HepG2 (cell line): Measurements from ENCODE around the gene CTU2. TPM values are rescaled to one million over a fixed set of nuclear protein-coding genes. Genes with fewer than 3 reads are reported as not detected.

ENCODE experiments used
- AGO1 ChIP-seq: fragments of 200-400 bp; formaldehyde crosslinking; IDR thresholded peaks from 2 replicates; pipeline ENCODE4 v1.6.1; 2017; ENCODE audit warnings: mild to moderate bottlenecking, low read depth, low read length, moderate library complexity; ENCODE audit not compliant: poor library complexity, severe bottlenecking
- CCDC6 ChIP-seq: sonication (generic); formaldehyde crosslinking; IDR thresholded peaks from 2 replicates; pipeline ENCODE4 v1.8.1; 2022; ENCODE audit warnings: mild to moderate bottlenecking, missing genetic modification reagents, moderate library complexity
- LCORL ChIP-seq, 2 experiments: fragments of 450-650 bp in 1 of 2; sonication (generic) in 1 of 2; formaldehyde crosslinking in 1 of 2; IDR thresholded peaks; 2 replicates each; pipeline versions ENCODE4 v1.5.0 to v1.6.1; 2017 to 2020; ENCODE audit warnings: antibody characterized with exemption in 1 of 2, missing genetic modification reagents in 1 of 2
- NR2C2 ChIP-seq: sonication (generic); formaldehyde crosslinking; IDR thresholded peaks from 2 replicates; pipeline ENCODE4 v1.4.0; 2020; ENCODE audit warnings: missing genetic modification reagents, mild to moderate bottlenecking, moderate library complexity, borderline replicate concordance
- SAP130 ChIP-seq: IDR thresholded peaks from 2 replicates; pipeline ENCODE4 v1.6.1; 2016; ENCODE audit warnings: low read depth
- SP4 ChIP-seq: sonication (generic); formaldehyde crosslinking; IDR thresholded peaks from 2 replicates; pipeline ENCODE4 v1.8.1; 2023; ENCODE audit warnings: mild to moderate bottlenecking, missing genetic modification reagents
- ZNF451 ChIP-seq: sonication (generic); formaldehyde crosslinking; IDR thresholded peaks from 2 replicates; pipeline ENCODE4 v1.5.0; 2020; ENCODE audit warnings: mild to moderate bottlenecking, missing genetic modification reagents
- ZNF619 ChIP-seq: sonication (generic); formaldehyde crosslinking; IDR thresholded peaks from 2 replicates; pipeline ENCODE4 v1.4.0; 2020; ENCODE audit warnings: mild to moderate bottlenecking, missing genetic modification reagents
- polyA plus RNA-seq, 8 experiments: library from polyadenylated mRNA; depleted of rRNA in 3 of 8; stranded (reverse) in 7 of 8; unstranded in 1 of 8; fragments of >200 nt; fragmentation: Illumina TruSeq in 4 of 8; extraction: Trizol in 4 of 8; gene quantifications; 2 replicates each; pipeline versions ENCODE4 v1.2.1 to v1.2.3, GENCODE V29; 2011 to 2016; ENCODE audit warnings: low read depth in 4 of 8, missing spikeins in 1 of 8, mixed read lengths in 1 of 8; ENCODE audit not compliant: insufficient read depth in 1 of 8
- total RNA-seq, 5 experiments: library from RNA; depleted of rRNA; stranded (reverse); fragments of >200 nt; fragmentation: Illumina TruSeq; extraction: Trizol; gene quantifications; 2 replicates each; pipeline ENCODE4 v1.2.3, GENCODE V29; 2016; ENCODE audit warnings: low read depth in 1 of 5
- TF ChIP-seq, protein P1 (sequence below): sonication (generic); formaldehyde crosslinking; IDR thresholded peaks from 2 replicates; pipeline ENCODE4 v1.4.0; 2020; ENCODE audit warnings: mild to moderate bottlenecking, missing genetic modification reagents
- TF ChIP-seq, protein P2 (sequence below): sonication (generic); formaldehyde crosslinking; IDR thresholded peaks from 2 replicates; pipeline ENCODE4 v1.4.0; 2020; ENCODE audit warnings: missing genetic modification reagents
- TF ChIP-seq, protein P3 (sequence below), 2 experiments: sonication (generic) in 1 of 2; formaldehyde crosslinking in 1 of 2; IDR thresholded peaks; 2 replicates each; pipeline versions ENCODE4 v1.4.0 to v1.6.1; 2018 to 2020; ENCODE audit warnings: missing genetic modification reagents in 2 of 2, borderline replicate concordance in 1 of 2, low read depth in 1 of 2, mild to moderate bottlenecking in 1 of 2, missing biosample characterization in 1 of 2
- TF ChIP-seq, protein P4 (sequence below): IDR thresholded peaks from 2 replicates; pipeline ENCODE4 v1.6.1; 2016; ENCODE audit warnings: mild to moderate bottlenecking
- TF ChIP-seq, protein P5 (sequence below): sonication (generic); formaldehyde crosslinking; IDR thresholded peaks from 2 replicates; pipeline ENCODE4 v1.8.1; 2023; ENCODE audit warnings: missing genetic modification reagents, inconsistent platforms, borderline replicate concordance

CTU2 gene
- total and polyA plus RNA-seq, 2 of the 13 experiments (the other 11 are each of a cell fraction or from before 2014, with no cell fraction given): 13.3 to 21.9 TPM

DNA sequence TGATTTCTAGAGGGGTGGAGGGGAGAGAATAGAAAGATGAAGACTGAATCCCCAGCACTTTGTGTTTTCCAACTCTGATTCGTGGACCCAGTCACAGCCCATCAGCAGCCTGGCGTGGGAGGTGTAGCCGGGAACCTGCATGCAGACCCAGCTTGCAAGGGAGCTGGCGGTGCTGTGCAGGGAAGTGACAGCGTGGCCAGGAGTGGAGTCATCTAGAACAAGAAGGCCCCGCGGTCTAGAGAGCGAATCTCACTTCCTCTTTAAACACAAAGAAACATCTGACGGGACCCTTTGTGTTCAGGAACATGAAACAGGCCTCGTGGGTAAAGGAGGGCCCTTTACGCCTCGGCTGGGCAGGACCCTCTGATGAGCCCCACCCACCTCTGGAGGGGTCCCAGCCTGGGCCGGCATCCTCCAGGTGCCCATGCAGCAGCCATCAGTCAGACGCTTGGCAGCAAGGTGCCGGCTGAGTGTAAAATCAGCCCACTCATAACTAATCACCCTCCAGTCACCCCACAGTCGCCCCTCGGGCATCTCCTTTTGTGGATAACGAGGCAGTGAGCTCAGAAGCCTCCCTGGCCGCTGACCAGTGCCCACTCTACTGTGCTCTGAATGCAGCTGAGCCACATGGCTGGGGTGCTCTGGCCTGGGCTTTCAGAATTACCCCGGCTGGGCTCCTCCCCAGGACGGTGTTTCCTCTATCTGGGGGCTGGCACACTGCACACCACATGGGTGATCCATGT lies 24.4 kb upstream of the CTU2 start (continued):
- TF ChIP-seq, protein P1, sequence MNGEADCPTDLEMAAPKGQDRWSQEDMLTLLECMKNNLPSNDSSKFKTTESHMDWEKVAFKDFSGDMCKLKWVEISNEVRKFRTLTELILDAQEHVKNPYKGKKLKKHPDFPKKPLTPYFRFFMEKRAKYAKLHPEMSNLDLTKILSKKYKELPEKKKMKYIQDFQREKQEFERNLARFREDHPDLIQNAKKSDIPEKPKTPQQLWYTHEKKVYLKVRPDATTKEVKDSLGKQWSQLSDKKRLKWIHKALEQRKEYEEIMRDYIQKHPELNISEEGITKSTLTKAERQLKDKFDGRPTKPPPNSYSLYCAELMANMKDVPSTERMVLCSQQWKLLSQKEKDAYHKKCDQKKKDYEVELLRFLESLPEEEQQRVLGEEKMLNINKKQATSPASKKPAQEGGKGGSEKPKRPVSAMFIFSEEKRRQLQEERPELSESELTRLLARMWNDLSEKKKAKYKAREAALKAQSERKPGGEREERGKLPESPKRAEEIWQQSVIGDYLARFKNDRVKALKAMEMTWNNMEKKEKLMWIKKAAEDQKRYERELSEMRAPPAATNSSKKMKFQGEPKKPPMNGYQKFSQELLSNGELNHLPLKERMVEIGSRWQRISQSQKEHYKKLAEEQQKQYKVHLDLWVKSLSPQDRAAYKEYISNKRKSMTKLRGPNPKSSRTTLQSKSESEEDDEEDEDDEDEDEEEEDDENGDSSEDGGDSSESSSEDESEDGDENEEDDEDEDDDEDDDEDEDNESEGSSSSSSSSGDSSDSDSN: 0 out of 2 replicates have a peak, but pooled peaks have one; percentile 7
- TF ChIP-seq SP4 (peak; percentile 44; the same call in 1 of the 2 replicates), CCDC6 (CRISPR knock-in tag) (peak; percentile 71; the same call in 1 of the 2 replicates), NR2C2 (CRISPR knock-in tag) (no peak), ZNF619 (CRISPR knock-in tag) (no peak), ZNF451 (CRISPR knock-in tag) (0 out of 2 replicates have a peak, but pooled peaks have one; percentile 4), LCORL (IDR thresholded peaks at IDR 0.05) (no peak), LCORL (CRISPR knock-in tag; IDR thresholded peaks at IDR 0.05) (peak; percentile 45; the same call in 1 of the 2 replicates), AGO1 (peak; percentile 78), SAP130 (peak; percentile 7; the same call in 1 of the 2 replicates)
- TF ChIP-seq, protein P2, sequence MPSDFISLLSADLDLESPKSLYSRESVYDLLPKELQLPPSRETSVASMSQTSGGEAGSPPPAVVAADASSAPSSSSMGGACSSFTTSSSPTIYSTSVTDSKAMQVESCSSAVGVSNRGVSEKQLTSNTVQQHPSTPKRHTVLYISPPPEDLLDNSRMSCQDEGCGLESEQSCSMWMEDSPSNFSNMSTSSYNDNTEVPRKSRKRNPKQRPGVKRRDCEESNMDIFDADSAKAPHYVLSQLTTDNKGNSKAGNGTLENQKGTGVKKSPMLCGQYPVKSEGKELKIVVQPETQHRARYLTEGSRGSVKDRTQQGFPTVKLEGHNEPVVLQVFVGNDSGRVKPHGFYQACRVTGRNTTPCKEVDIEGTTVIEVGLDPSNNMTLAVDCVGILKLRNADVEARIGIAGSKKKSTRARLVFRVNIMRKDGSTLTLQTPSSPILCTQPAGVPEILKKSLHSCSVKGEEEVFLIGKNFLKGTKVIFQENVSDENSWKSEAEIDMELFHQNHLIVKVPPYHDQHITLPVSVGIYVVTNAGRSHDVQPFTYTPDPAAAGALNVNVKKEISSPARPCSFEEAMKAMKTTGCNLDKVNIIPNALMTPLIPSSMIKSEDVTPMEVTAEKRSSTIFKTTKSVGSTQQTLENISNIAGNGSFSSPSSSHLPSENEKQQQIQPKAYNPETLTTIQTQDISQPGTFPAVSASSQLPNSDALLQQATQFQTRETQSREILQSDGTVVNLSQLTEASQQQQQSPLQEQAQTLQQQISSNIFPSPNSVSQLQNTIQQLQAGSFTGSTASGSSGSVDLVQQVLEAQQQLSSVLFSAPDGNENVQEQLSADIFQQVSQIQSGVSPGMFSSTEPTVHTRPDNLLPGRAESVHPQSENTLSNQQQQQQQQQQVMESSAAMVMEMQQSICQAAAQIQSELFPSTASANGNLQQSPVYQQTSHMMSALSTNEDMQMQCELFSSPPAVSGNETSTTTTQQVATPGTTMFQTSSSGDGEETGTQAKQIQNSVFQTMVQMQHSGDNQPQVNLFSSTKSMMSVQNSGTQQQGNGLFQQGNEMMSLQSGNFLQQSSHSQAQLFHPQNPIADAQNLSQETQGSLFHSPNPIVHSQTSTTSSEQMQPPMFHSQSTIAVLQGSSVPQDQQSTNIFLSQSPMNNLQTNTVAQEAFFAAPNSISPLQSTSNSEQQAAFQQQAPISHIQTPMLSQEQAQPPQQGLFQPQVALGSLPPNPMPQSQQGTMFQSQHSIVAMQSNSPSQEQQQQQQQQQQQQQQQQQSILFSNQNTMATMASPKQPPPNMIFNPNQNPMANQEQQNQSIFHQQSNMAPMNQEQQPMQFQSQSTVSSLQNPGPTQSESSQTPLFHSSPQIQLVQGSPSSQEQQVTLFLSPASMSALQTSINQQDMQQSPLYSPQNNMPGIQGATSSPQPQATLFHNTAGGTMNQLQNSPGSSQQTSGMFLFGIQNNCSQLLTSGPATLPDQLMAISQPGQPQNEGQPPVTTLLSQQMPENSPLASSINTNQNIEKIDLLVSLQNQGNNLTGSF (CRISPR knock-in tag): 0 out of 2 replicates have a peak, but pooled peaks have one; percentile 1
- TF ChIP-seq, protein P3, sequence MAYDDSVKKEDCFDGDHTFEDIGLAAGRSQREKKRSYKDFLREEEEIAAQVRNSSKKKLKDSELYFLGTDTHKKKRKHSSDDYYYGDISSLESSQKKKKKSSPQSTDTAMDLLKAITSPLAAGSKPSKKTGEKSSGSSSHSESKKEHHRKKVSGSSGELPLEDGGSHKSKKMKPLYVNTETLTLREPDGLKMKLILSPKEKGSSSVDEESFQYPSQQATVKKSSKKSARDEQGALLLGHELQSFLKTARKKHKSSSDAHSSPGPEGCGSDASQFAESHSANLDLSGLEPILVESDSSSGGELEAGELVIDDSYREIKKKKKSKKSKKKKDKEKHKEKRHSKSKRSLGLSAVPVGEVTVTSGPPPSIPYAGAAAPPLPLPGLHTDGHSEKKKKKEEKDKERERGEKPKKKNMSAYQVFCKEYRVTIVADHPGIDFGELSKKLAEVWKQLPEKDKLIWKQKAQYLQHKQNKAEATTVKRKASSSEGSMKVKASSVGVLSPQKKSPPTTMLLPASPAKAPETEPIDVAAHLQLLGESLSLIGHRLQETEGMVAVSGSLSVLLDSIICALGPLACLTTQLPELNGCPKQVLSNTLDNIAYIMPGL (CRISPR knock-in tag; IDR thresholded peaks at IDR 0.05; ENCODE audit: borderline replicate concordance in 1 of 2, low read depth in 1 of 2): 0 out of 4 replicates have a peak, but pooled peaks of 1 of the 2 experiments have one; percentile 9
- TF ChIP-seq, protein P4, sequence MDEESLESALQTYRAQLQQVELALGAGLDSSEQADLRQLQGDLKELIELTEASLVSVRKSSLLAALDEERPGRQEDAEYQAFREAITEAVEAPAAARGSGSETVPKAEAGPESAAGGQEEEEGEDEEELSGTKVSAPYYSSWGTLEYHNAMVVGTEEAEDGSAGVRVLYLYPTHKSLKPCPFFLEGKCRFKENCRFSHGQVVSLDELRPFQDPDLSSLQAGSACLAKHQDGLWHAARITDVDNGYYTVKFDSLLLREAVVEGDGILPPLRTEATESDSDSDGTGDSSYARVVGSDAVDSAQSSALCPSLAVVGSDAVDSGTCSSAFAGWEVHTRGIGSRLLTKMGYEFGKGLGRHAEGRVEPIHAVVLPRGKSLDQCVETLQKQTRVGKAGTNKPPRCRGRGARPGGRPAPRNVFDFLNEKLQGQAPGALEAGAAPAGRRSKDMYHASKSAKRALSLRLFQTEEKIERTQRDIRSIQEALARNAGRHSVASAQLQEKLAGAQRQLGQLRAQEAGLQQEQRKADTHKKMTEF (CRISPR knock-in tag): 0 out of 2 replicates have a peak, but pooled peaks have one; percentile 6
- TF ChIP-seq, protein P5, sequence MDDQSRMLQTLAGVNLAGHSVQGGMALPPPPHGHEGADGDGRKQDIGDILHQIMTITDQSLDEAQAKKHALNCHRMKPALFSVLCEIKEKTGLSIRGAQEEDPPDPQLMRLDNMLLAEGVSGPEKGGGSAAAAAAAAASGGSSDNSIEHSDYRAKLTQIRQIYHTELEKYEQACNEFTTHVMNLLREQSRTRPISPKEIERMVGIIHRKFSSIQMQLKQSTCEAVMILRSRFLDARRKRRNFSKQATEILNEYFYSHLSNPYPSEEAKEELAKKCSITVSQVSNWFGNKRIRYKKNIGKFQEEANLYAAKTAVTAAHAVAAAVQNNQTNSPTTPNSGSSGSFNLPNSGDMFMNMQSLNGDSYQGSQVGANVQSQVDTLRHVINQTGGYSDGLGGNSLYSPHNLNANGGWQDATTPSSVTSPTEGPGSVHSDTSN: no peak
